HG03103 (cell line): Measurements from ENCODE around the gene NXPE2.

Experiments used
- ATAC-seq: cut with Tn5 transposase; IDR thresholded peaks from one replicate; pipeline ENCODE4 v1.9.1; 2021; ENCODE audit warnings: low read depth; ENCODE audit not compliant: unreplicated experiment

The NXPE2 gene

GRCh38 chr11:114738954-114739353, 60.6 kb downstream of the NXPE2 start:
- ATAC-seq = peak; percentile 56

GRCh38 chr11:114745150-114745671, 66.9 kb downstream of the NXPE2 start:
- no peak for ATAC-seq

- ATAC-seq = no peak
Observed at GRCh38 chr11:114746013-114746412, 67.7 kb downstream of the NXPE2 start.
